ENCODE data around the gene ZDHHC11. TPM values are rescaled to one million over a fixed set of nuclear protein-coding genes. Genes with fewer than 3 reads are reported as not detected.
"Not testable (repeated sequence)": the region's sequence is repeated elsewhere in the genome, so short reads cannot be mapped to it uniquely, and the experiment has no call there.

ZDHHC11 gene
- total RNA-seq, 1 donor from 2014 or later = 1.5 TPM

DNA sequence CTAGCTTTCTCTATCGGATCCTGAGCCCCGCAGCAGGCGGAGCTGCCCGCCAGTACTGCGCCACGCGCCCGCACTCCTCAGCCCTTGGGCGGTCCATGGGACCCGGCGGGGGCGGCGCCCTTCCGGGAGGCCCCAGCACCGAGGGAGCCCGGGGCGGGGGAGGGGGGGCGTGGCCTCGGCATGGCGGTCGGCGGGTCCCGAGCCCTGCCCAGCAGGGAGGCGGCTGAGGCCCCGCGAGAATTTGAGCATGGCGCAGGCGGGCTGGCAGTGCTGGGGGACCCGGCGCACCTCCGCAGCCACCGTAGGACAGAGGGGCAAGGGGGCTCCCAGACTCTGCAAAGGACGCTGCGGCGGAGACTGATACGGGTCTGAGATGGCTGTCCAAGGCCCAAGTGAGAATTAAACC lies 73.0 kb downstream of the ZDHHC11 start:
- no peak for TF ChIP-seq CTCF (conservative IDR thresholded peaks at IDR 0.05; ENCODE audit: low read depth, low read length)
- no peak for DNase-seq (ENCODE audit: low read depth)
- H3K4me3 ChIP-seq (ENCODE audit: low read depth, low read length) = no peak overlapping the region

- no peak for TF ChIP-seq CTCF (conservative IDR thresholded peaks at IDR 0.05; ENCODE audit: low read depth, low read length)
- H3K4me3 ChIP-seq (ENCODE audit: low read depth, low read length) = no peak overlapping the region
- DNase-seq (ENCODE audit: low read depth) = no peak
Measured at GRCh38 chr5:776862-777711, 73.7 kb downstream of the ZDHHC11 start.

DNA sequence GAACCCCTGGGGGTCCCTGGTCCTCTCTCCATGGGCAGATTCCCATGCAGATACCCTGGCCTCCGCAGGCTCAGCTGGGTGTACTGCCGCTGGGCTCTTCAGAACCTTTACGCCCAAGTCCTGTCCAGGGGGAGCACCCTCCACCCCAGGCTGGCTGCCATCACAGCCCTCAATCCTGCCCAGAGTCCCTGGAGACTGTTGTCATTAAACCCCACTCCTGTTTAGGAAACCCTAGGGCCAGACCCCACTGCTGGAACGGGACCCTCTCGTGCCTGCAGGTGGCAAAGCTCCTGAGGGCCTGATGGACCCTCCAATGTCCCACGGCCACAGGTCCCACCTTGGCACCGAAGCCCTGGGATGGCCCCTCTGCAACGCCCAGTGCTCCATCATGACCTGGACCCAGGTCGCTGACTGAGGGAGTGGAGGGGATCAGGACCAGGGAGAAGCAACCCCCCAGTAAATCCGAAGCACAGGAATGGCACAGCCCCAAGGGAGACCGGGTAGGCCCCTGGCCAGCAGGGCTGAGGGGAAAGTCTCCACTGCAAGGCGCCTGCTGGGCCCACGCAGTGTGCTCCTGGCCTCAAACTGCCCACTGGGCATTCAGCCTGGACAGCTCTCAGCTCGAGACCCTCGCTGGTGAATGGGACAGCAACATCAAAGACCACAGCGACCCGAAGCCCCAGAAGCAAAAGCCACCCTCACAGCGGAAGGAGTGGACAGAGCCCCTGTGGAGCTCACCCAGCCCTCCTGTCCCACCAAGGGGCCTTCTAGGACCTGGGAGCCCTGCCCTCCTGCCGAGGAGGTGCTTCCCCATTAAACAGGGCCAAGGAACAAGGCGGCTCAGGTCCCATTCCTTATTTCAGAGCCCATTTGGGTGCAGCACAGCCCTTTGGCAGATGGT lies 74.6 kb downstream of the ZDHHC11 start:
- no peak for TF ChIP-seq CTCF (conservative IDR thresholded peaks at IDR 0.05; ENCODE audit: low read depth, low read length)
- H3K4me3 ChIP-seq (ENCODE audit: low read depth, low read length) = no peak overlapping the region
- no peak for DNase-seq (ENCODE audit: low read depth)

GRCh38 chr5:775595-775960 lies 75.2 kb downstream of the ZDHHC11 start:
- not testable (repeated sequence) for DNase-seq (ENCODE audit: low read depth); H3K4me3 ChIP-seq (ENCODE audit: low read depth, low read length)

GRCh38 chr5:774854-775505 lies 75.8 kb downstream of the ZDHHC11 start:
- not testable (repeated sequence) for DNase-seq (ENCODE audit: low read depth); H3K4me3 ChIP-seq (ENCODE audit: low read depth, low read length)

- not testable (repeated sequence) for H3K4me3 ChIP-seq (ENCODE audit: low read depth, low read length); DNase-seq (ENCODE audit: low read depth)
Measured at GRCh38 chr5:774304-774703, 76.5 kb downstream of the ZDHHC11 start.

- no peak for DNase-seq (ENCODE audit: low read depth)
- H3K4me3 ChIP-seq (ENCODE audit: low read depth, low read length) = no peak overlapping the region
- no peak for TF ChIP-seq CTCF (conservative IDR thresholded peaks at IDR 0.05; ENCODE audit: low read depth, low read length)
Measured at GRCh38 chr5:773517-774264, 77.1 kb downstream of the ZDHHC11 start.

DNA sequence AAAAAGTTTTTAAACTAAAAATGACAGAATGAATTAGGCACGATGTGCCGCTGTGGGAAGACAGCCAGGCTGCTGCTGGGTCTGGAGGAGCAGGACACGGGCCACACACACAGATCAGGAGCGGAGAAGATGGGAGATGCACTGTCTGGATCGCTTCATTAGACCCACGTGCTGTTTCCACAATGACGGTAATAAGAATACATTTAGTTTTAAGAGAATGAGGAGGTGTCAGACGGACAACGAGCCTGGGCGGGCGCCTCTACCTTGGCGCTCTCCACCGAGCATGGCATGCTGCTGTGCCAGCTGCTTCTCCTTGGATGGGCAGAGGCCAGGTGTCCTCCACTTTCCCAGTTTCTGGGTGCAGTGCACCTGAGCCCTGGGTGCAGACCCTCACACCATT lies 77.9 kb downstream of the ZDHHC11 start:
- not testable (repeated sequence) for H3K4me3 ChIP-seq (ENCODE audit: low read depth, low read length); DNase-seq (ENCODE audit: low read depth)

DNA sequence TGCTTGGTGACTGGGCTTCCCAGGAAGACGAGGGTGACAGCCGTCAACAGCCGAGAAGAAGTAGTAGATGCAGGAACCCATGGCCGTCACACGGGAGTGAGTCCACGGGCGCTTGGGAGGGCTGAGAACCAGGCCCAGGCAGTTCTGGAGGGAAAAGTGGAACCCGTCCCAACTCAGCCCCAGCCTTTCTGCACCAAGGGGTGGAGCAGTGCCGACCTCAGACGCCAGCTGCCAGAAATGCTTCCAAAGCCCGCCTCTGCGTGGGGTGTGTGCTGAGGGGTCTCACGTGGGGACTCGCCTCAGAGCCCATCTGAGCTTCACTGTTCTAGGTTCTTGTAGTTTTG lies 78.3 kb downstream of the ZDHHC11 start:
- not testable (repeated sequence) for DNase-seq (ENCODE audit: low read depth); H3K4me3 ChIP-seq (ENCODE audit: low read depth, low read length)

GRCh38 chr5:771841-772546 lies 78.8 kb downstream of the ZDHHC11 start:
- DNase-seq (ENCODE audit: low read depth); H3K4me3 ChIP-seq (ENCODE audit: low read depth, low read length): not testable (repeated sequence)

GRCh38 chr5:771087-771781 lies 79.6 kb downstream of the ZDHHC11 start:
- DNase-seq (ENCODE audit: low read depth); H3K4me3 ChIP-seq (ENCODE audit: low read depth, low read length): not testable (repeated sequence)

DNA sequence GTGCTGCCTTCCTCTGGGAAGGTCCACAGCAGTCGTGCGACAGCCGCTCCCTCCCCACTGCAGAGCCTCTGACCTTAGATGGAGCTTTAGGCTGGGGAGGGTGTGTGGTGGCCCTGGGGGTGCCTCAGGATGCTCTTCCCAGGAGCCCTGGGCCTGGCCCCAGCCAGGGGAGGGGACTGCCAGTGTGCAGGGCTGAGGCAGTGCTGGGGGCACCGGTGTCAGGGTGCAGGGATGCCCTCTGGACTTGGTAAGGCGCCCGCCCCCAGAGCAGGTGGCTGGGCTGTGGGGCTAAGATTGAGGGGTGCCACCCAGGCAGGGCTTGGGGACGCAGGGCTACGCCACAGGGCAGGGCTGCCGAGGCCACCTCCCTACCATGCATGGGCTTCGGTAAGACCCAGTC lies 80.2 kb downstream of the ZDHHC11 start:
- DNase-seq (ENCODE audit: low read depth); H3K4me3 ChIP-seq (ENCODE audit: low read depth, low read length): not testable (repeated sequence)

Measured in epithelial cell of proximal tubule (primary cell).